Kidney (tissue), 14 donors: ENCODE measurements around the gene FURIN. TPM values are rescaled to one million over a fixed set of nuclear protein-coding genes. Genes with fewer than 3 reads are reported as not detected.
"Not testable (repeated sequence)": the region's sequence is repeated elsewhere in the genome, so short reads cannot be mapped to it uniquely, and the experiment has no call there.

ENCODE experiments used
- DNase-seq, 5 donors: peaks; one replicate each; pipeline ENCODE4 v3.0.0-alpha.2; 2013 to 2020
- FAIRE-seq: peaks from 2 replicates; lab custom pipeline; 2012; peaks lifted over from hg19 to GRCh38; lab: Jason Lieb, UNC
- H3K27ac ChIP-seq, 2 donors: one replicate each; pipeline ENCODE4 v1.7.0; 2013; ENCODE audit warnings: low read depth in 2 of 2, low read length in 2 of 2, inconsistent platforms in 1 of 2
- H3K27me3 ChIP-seq: one replicate; pipeline ENCODE4 v1.7.1; 2013; ENCODE audit warnings: low read length, inconsistent platforms; ENCODE audit not compliant: control insufficient read depth, insufficient read depth
- H3K36me3 ChIP-seq, 3 donors: one replicate each; pipeline versions ENCODE4 v1.7.0 to v1.7.1; 2013; ENCODE audit warnings: low read length in 3 of 3, control low read depth in 1 of 3, inconsistent platforms in 1 of 3; ENCODE audit not compliant: insufficient read depth in 3 of 3, control insufficient read depth in 2 of 3
- H3K4me1 ChIP-seq, 3 donors: one replicate each; pipeline versions ENCODE4 v1.7.0 to v1.7.1; 2013; ENCODE audit warnings: low read length in 3 of 3, inconsistent platforms in 1 of 3, low read depth in 1 of 3; ENCODE audit not compliant: control insufficient read depth in 2 of 3, insufficient read depth in 2 of 3
- H3K4me3 ChIP-seq, 3 donors: one replicate each; pipeline versions ENCODE4 v1.7.0 to v1.8.1; 2013; ENCODE audit warnings: low read length in 3 of 3, control low read depth in 1 of 3, inconsistent platforms in 1 of 3
- H3K9ac ChIP-seq, 3 donors: one replicate each; pipeline versions ENCODE4 v1.7.0 to v1.7.1; 2013; ENCODE audit warnings: low read length in 3 of 3, control low read depth in 1 of 3, inconsistent platforms in 1 of 3
- H3K9me3 ChIP-seq, 3 donors: one replicate each; pipeline versions ENCODE4 v1.7.0 to v1.7.1; 2013; ENCODE audit warnings: low read length in 3 of 3, control low read depth in 1 of 3, inconsistent platforms in 1 of 3; ENCODE audit not compliant: control insufficient read depth in 2 of 3, insufficient read depth in 1 of 3
- intact Hi-C: fragments of 100-400 bp; cut with DNase I; formaldehyde crosslinking; loops from one replicate; pipeline ENCODE4 v1.11.1; 2022
- polyA plus RNA-seq: library from polyadenylated mRNA; stranded (reverse); fragments of 350-450 nt; fragmentation: Illumina TruSeq; extraction: RNeasy Lipid Tissue Mini Kit (QIAGEN cat#74804); gene quantifications from one replicate; pipeline ENCODE4 v1.2.3, GENCODE V29; 2014; ENCODE audit warnings: low read depth, low replicate concordance; ENCODE audit not compliant: insufficient read depth
- total RNA-seq: library from RNA; stranded (reverse); fragmentation: NEBNext Ultra II Directional; extraction: Animal tissue kit (Norgen Biotek cat#: 25700); gene quantifications from one replicate; pipeline ENCODE4 v1.2.1, GENCODE V29; 2021
- TF ChIP-seq, protein P1 (sequence below): IDR thresholded peaks from 3 replicates; pipeline ENCODE4 v1.5.1; 2012; ENCODE audit warnings: mild to moderate bottlenecking, moderate library complexity, borderline replicate concordance; ENCODE audit not compliant: insufficient read depth; ENCODE audit errors: extremely low read depth
- donor health status: control.
- donor health status: control.
- donor health status: control.
- donor health status: control.
- donor health status: control.
- donor health status: DM: yes; HTN: yes; CAD: no.
- donor health status: Normal renal cell carcinoma (clear cell type).

FURIN gene
- total and polyA plus RNA-seq, 2 donors from 2014 or later = 36.4 to 75.9 TPM

DNA sequence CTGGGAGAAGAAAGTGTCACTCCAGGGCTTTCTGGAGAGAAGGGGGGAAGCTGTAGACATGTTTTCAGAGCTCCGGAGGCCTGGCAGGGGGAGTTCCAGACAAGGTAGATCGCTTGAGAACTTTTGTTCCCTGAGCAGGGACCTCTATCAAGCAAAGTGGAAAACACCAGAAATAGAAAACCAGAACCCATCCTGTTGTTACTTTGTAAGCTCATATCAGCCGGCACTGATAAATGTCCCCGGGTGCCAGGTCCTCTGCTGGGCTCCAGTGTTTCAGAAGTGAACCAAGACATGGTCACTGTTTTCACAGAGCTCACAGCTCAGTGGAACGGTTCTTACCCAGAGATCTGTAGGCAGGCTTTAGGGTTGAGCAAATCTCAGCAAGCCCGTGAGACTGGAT lies 50.4 kb downstream of the FURIN start:
- H3K27me3 ChIP-seq = no peaks in the 10 kb centered on the region
- no peak overlapping the region for H3K9ac ChIP-seq
- no peaks in the 10 kb centered on the region for H3K4me1 ChIP-seq
- H3K27ac ChIP-seq = no peak overlapping the region
- no peak for DNase-seq
- TF ChIP-seq, protein P1, sequence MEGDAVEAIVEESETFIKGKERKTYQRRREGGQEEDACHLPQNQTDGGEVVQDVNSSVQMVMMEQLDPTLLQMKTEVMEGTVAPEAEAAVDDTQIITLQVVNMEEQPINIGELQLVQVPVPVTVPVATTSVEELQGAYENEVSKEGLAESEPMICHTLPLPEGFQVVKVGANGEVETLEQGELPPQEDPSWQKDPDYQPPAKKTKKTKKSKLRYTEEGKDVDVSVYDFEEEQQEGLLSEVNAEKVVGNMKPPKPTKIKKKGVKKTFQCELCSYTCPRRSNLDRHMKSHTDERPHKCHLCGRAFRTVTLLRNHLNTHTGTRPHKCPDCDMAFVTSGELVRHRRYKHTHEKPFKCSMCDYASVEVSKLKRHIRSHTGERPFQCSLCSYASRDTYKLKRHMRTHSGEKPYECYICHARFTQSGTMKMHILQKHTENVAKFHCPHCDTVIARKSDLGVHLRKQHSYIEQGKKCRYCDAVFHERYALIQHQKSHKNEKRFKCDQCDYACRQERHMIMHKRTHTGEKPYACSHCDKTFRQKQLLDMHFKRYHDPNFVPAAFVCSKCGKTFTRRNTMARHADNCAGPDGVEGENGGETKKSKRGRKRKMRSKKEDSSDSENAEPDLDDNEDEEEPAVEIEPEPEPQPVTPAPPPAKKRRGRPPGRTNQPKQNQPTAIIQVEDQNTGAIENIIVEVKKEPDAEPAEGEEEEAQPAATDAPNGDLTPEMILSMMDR = no peak
- no peak for FAIRE-seq
- peaks cover 2 to 48% (median 39%) of the 10 kb centered on the region in 3 donors for H3K36me3 ChIP-seq
- intact Hi-C loops = no loop called here
- no peak overlapping the region for H3K4me3 ChIP-seq
- no peaks in the 10 kb centered on the region for H3K9me3 ChIP-seq

DNA sequence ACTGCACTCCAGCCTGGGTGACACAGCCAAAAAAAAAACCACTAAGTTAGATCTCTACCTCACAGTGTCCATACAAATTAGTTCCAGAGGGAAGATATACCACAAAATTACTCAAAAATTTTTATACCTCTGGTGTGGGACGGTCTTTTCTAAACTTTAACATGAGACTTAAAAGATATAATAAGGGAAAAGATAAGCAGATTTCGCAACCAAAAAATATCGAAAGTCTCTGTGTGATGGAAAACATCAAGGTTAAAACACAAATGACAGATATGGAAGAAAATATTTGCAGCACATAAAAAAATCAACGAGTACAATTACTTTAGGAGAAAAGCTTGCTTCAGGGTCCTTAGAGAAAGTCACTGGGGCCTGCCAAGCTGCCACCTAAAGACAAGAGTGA lies 53.5 kb downstream of the FURIN start:
- TF ChIP-seq, protein P1 = no peak
- Histone ChIP-seq H3K27ac (no peak overlapping the region), H3K4me3 (no peak overlapping the region), H3K9me3 (no peaks in the 10 kb centered on the region), H3K36me3 (peaks cover 0 to 31% (median 28%) of the 10 kb centered on the region in 3 donors), H3K9ac (no peak overlapping the region), H3K27me3 (no peaks in the 10 kb centered on the region), H3K4me1 (no peaks in the 10 kb centered on the region)
- DNase-seq (no peak), FAIRE-seq (no peak)
- intact Hi-C loops = no loop called here

DNA sequence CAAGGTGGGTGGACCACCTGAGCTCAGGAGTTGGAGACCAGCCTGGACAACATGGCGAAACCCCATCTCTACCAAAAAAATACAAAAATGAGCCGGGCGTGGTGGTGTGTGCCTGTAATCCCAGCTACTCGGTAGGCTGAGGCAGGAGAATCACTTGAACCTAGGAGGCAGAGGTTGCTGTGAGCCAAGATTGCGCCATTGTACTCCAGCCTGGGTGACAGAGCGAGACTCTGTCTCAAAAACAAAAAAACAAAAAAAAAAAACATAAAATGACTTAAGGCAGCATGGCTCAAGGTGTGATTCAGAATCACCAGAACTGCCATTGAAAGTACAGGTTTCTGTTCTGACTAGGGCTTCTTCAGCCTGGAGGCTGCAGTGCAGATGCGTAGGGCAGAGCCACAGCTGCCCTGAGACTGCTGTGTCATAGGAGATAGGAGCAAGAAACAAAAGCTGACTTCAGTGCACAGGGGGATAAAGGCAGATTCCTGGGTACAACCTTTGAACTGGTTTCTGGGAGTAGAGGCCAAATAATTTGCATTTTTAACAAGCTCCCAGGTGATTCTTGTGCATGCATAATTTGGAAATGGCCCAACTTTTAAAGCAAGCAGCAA lies 54.4 kb downstream of the FURIN start:
- peak in 1 of 5 donors; percentile 25 for DNase-seq

DNA sequence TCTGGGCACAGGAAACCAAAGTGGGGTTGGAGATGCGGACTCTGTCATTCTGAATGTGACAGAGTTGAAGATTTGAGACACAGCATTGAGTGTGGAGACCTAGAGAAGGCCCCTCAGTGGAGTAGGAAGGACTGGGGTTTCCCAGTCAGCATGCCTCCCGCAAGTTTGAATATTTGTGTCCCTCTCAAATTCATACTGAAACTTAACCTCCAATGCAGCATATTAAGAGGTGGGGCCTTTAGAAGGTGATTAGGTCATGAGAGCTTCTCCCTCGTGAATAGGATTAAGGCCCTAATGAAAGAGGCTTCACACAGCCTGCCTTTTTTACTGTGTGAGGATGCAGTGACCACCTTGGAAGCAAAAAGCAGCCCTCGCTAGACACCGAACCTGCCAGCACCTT lies 56.0 kb downstream of the FURIN start:
- no peak overlapping the region for H3K27ac ChIP-seq
- no peak overlapping the region for H3K9ac ChIP-seq
- no peak overlapping the region for H3K4me3 ChIP-seq
- FAIRE-seq (no peak), DNase-seq (no peak)
- intact Hi-C loops = no loop called here
- TF ChIP-seq, protein P1 = no peak
- H3K4me1 ChIP-seq = no peaks in the 10 kb centered on the region
- peaks cover 0 to 15% (median 15%) of the 10 kb centered on the region in 3 donors for H3K36me3 ChIP-seq
- no peaks in the 10 kb centered on the region for H3K27me3 ChIP-seq
- no peaks in the 10 kb centered on the region for H3K9me3 ChIP-seq

More for the DNA sequence above, 54.4 kb downstream of the FURIN start:
- H3K4me1 ChIP-seq, intact Hi-C loops, FAIRE-seq, H3K4me3 ChIP-seq, H3K27me3 ChIP-seq, H3K27ac ChIP-seq, H3K9ac ChIP-seq, H3K9me3 ChIP-seq: not testable (repeated sequence)
- H3K36me3 ChIP-seq = peaks cover 0 to 27% (median 22%) of the 10 kb centered on the region in 3 donors

DNA sequence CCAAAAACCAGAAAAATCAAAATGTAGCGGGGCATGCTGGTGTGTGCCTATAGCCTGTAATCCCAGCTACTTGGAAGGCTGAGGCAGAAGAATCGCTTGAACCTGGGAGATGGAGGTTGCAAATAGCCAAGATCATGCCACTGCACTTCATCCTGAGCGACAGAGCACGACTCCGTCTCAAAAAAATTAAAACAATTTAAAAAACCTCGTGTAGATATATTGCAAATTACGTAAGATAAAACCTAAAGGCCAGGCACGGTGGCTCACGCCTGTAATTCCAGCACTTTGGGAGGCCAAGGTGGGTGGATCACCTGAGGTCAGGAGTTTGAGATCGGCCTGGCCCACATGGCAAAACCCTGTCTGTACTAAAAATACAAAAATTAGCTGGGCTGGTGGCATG lies 58.4 kb downstream of the FURIN start:
- H3K9ac ChIP-seq, H3K9me3 ChIP-seq, H3K27me3 ChIP-seq, DNase-seq, intact Hi-C loops, H3K4me3 ChIP-seq, FAIRE-seq, H3K27ac ChIP-seq, H3K36me3 ChIP-seq: not testable (repeated sequence)
- peaks cover 0 to 12% (median 7%) of the 10 kb centered on the region in 3 donors for H3K4me1 ChIP-seq

DNA sequence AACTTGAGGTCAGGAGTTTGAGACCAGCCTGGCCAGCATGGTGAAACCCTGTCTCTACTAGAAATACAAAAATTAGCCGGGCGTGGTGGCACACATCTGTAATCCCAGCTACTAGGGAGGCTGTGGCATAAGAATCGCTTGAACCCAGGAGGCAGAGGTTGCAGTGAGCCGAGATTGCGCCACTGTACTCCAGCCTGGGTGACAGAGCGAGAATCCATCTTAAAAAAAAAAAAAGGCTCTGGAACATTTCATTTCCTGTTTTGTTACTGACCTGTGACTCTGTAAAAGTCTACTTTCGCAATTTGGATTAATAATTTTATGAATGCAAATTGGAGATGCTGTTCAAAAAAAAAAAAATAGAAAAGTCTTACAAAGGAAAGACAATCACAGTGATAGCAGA lies 59.7 kb downstream of the FURIN start:
- DNase-seq, H3K4me3 ChIP-seq, H3K27ac ChIP-seq, H3K9ac ChIP-seq, FAIRE-seq, H3K36me3 ChIP-seq, H3K27me3 ChIP-seq, H3K9me3 ChIP-seq, intact Hi-C loops: not testable (repeated sequence)
- peaks cover 0 to 18% (median 7%) of the 10 kb centered on the region in 3 donors for H3K4me1 ChIP-seq
